Middle frontal gyrus (tissue), 1 donor: ENCODE measurements around the gene ACSF2.

Experiments
- DNase-seq: peaks from one replicate; pipeline ENCODE4 v3.0.0-alpha.2; 2015; ENCODE audit warnings: low spot score; ENCODE audit errors: extremely low spot score

ACSF2 gene

GRCh38 chr17:50476545-50477315, 50.7 kb downstream of the ACSF2 start:
- DNase-seq = no peak

DNA sequence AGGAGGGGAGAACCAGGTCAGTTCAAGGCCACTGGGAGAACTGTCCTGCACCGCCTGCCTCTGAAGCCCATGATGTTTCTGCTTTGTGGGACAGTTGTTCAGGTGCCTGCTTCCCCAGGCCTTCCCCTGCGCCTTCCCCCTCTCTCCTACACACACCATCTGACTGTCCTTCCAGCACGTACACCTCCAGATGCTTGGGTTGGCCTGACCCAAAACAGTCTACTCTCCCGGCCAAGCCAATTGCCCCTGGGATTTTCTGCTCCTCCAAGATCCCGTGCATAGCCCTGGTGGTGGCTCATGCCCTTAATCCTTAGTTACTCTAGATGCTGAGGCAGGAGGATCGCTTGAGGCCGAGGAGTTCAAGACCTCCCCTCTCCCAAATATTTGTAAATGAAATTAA, 52.0 kb downstream of the ACSF2 start:
- no peak for DNase-seq

- peak; percentile 60 for DNase-seq
These were observed 52.7 kb downstream of the ACSF2 start, which contains the start of gene RSAD1 for GRCh38 chr17:50478391-50479381. Gene RSAD1 (plus strand): TSS chr17:50478860. CDS start chr17:50478885, 25 bp downstream.

- DNase-seq = no peak
These were observed 53.6 kb downstream of the ACSF2 start for GRCh38 chr17:50479522-50480141.

DNA sequence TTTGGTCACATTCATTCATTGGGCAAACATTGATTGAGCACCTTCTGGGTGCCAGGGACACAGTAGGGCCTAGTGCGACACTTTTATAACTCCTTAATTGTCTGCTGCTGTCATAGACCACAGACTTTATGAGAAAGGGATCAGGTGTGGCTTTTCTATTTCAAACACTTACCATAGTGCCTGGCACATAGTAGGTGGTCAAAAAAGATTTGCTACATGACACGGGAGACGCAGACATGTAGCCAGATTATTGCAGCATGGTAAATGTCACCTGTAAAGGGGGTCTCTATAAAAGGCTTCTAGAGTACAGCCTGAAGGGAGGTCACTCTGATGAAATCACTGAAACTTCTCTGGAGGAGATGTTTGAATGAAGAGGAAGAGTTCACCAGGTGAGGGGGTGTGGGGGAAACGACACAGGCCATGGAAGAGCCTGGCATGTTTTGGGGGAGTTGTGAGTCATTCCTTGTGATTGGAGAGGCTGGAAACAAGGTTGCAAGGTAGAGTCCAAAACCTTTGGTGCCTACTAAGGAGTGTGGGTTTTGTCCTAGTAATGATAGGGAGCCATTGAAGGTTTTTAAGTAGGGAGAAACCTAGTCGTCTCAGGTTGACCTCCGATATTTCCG, 54.2 kb downstream of the ACSF2 start:
- DNase-seq = no peak

DNA sequence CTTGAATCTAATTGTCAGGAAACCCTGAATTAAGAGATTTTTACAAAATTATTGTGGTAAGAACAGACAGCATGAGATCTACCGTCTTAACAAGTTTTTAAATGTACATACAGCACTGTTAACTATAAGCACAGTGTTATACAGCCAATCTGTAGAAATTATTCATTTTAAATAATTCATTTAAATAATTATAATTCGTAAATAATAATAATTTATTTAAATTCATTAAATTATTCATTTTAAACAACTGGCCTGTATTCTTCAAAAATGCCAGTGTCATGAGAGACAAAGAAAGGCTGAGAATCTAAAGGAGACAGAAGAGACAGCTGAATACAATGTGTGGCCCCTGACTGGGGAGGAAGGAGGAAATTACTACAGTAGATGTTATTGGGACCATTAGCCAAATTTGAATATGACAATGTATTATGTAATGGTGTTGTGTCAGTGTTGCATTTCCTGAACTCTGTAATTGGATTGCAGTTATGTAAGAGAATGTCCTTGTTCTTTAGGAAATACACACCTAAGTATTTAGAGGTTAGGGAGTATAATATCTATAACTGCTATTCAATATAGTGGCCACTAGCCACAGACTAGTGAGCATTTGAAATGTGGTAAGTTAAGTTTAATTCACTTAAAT, 55.0 kb downstream of the ACSF2 start:
- DNase-seq = no peak

DNA sequence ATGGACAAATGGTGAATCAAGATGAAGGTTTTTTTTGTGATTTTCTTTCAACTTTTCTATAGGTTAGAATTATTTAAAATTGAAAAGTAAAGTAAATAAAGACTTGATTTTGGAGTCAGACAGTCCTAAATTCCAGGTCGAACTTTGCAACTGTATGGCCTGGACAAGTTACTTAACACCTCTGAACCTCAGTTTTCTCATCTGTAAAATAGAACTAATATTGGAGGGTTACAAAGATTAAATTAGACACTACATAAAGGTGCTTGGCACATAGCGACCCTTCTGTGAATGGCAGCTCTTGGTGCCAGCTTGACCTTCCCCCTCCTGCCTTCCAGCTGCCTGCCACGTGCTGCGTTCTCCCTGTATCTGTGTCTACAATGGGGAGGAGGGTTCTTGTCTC, 55.6 kb downstream of the ACSF2 start:
- no peak for DNase-seq

- DNase-seq = no peak
These were observed 56.1 kb downstream of the ACSF2 start for GRCh38 chr17:50482110-50482509.

DNA sequence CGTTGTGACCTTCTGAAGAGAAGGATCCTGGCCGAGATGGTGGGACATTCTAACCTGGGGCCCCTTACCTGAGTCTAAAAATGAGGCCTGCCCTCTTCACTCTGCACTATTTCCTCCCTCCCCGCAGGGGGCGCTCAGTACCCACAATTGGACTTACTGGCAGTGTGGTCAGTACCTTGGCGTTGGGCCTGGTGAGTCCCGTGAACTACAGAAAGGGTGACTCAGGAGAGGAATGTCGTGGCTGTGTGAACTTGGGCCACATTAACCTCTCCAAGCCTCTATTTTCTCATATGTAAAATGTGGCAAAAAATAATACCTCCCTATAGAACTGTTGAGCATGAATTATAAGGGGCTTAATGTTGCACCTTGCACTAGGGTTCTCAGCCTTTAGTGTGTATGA, 56.5 kb downstream of the ACSF2 start:
- DNase-seq = peak; percentile 67

DNA sequence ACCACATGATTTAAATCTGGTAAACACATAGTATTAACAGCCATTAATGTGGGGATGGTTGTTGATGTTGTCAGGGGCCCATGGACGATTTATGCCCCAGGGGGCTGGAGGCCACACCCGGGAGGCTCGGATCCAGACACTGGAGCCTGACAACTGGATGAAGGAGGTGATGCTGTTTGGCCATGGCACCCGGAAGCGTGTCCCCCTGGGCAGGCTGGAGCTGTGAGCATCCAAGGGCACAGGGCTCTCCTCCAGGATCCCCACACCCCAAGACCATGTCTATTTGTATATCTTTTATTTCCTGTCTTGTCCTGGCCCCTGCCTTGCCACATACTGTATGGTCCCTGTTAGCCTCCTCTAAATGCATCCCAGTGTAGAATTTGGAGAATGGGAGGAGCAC, 57.2 kb downstream of the ACSF2 start:
- DNase-seq = no peak

- DNase-seq = no peak
These were observed 58.6 kb downstream of the ACSF2 start for GRCh38 chr17:50484386-50485155.

DNA sequence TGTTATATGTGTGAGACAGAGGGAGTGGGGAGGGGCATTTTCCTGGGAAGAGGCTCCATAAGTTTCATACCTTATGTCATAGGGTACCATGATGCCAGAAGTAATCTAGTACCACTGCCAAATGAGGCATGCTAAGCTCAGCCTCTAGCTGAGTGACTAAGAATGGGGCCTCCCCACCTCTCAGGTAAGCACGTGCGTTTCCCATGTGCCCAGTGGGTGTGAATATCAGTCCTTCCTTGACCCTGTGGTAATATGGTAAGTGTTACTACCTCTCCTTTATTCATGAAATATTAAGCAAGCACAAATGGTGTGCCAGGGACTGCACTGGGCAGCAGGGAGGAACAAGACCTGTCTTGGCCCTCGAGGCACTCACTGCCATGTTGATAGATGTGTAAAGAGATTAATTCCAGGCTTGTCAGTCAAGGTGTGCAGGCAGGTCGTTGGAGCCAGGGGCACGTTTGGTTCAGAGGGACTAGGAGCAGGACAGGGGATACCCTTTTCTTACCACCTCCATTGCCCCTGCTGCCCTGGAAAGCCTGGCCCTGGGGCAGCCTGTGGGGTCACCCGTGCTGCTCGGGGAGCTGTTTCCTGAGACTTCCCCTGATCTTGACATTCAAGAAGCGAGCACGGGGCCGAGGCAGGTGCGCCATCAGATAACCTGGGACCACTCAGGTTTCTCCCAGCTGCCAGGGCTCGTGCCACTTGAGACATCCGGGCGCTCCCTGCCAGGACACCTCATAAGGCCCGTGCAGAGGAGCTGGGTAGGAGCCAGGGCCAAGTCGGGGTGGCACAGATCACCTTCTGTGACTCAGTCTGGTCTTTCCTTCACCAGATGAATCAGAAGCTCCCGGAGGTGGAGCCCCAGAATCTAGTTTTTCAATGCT, 61.4 kb downstream of the ACSF2 start:
- DNase-seq = no peak

DNA sequence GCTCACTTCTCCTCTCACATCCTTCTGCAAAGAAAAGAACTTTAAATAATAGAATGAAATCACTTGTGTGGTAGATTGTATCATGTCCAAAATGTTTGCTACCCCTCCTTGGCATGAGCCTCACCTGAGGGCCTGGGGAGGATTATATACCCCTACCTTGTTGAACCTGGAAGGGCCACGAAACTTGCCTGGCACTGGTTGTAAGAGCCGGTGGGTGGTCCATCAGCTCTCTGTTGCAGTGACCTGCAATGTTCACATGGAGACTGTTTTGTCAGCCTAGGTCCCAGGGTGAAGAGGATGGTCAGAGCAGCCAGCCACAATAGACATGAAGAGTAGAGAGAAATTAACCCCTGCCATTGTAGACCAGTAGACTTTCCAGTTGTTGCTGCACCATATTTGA, 62.9 kb downstream of the ACSF2 start:
- DNase-seq = no peak

DNA sequence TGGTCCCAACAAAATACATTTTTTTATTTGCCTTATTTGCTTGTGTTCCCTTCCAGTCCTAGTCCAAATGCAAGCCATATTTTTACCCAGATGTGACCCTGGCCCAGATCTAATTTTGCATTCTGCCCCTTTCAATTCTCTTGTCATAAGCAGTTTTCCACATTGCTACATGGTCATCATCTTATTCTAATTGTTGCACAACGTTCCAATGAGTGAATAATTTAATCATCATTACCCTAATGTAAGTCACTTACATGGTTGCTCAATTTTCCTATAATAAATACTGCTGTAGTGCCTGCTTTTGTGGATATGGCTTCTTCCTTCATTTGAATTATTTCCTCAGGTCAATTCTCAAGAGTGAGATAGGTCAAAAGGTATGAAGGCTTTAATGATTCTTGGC, 65.5 kb downstream of the ACSF2 start:
- DNase-seq = no peak

GRCh38 chr17:50492214-50492613, 66.2 kb downstream of the ACSF2 start:
- no peak for DNase-seq

DNA sequence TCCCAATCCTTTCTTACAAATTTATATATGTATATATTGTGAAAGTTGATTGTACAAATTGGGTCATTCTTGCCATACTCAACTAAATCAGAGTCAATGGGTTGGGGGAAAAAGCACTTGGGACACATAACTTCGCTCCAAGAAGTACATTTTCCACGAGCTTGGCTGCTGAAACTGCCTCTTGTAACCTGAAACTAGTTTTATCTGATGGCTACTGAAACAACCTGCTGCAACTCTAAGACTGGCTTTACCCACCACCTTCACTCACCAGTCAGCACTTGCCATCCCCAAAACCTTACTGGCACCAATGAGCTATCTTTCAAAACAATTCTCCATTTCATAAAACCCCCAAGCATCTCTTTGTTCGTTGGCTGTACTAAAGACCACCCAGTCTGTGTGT, 67.7 kb downstream of the ACSF2 start:
- DNase-seq = no peak

DNA sequence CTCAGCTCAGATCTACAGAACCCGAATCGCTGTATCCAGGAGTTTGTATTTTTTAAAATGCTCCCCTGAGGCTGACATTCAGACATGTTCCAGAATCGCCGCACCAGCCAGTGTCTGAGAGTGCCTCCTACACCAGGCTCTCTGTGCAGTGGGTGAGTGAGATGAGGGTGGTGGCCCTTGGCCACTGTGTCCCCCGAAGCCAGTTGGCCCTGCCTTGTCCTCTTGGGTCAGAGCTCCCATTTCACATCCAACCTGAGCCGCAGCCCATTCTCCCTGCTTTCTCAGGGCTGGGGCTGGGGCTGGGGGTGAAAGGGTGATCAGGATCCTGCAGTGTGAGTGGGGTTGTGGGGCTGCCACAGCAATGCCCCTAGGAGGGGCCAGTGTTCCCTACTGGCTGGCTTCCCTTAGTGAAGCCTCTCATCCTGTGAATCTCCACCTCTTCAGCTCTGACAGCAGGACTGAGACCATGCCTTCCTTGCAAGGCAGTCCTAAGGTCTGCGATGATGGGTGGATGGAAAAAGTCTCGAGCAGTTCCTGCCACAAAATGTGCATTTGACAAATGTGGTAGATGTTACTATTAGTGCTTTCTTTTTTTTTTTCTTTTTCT, 69.3 kb downstream of the ACSF2 start:
- no peak for DNase-seq

- DNase-seq = no peak
These were observed 69.9 kb downstream of the ACSF2 start for GRCh38 chr17:50495918-50496317.
